ENCODE data around the gene TMEM62. TPM values are rescaled to one million over a fixed set of nuclear protein-coding genes. Genes with fewer than 3 reads are reported as not detected.
"Not testable (repeated sequence)": the region's sequence is repeated elsewhere in the genome, so short reads cannot be mapped to it uniquely, and the experiment has no call there.

Gene TMEM62
- polyA plus RNA-seq, 3 donors: 10.5 to 11.3 (median 10.8) TPM

- H3K4me3 Mint-ChIP-seq; H3K4me3 ChIP-seq (replicated peaks in 1 of 3; ENCODE audit: low read depth in 2 of 3, low read length in 3 of 3); H3K9ac ChIP-seq (ENCODE audit: insufficient read depth, low read length, poor library complexity, severe bottlenecking); H3K27ac Mint-ChIP-seq; H3K9me3 ChIP-seq (replicated peaks in 1 of 2; ENCODE audit: control insufficient read depth in 1 of 2, insufficient read depth in 1 of 2, low read length in 2 of 2); H3K27ac ChIP-seq (ENCODE audit: low read depth in 1 of 2, low read length in 2 of 2); H3K4me1 ChIP-seq (ENCODE audit: control insufficient read depth in 1 of 2, insufficient read depth in 2 of 2, low read length in 2 of 2); H4K20me1 ChIP-seq (ENCODE audit: insufficient read depth, low read length); DNase-seq; H3K79me2 ChIP-seq (ENCODE audit: insufficient read depth, low read length); H3K4me1 Mint-ChIP-seq; H2AFZ ChIP-seq (ENCODE audit: insufficient read depth, low read depth, low read length, poor library complexity, severe bottlenecking); intact Hi-C loops (cut with micrococcal nuclease); H3K4me2 ChIP-seq (replicated peaks; ENCODE audit: extremely low read depth, low read length, poor library complexity, severe bottlenecking); H3K27me3 ChIP-seq (ENCODE audit: control insufficient read depth in 2 of 2, insufficient read depth in 2 of 2, low read length in 2 of 2); H3K27me3 Mint-ChIP-seq (ENCODE audit: low read depth in 3 of 3): not testable (repeated sequence)
- Mint-ChIP-seq H3K36me3 (peaks cover 63 to 81% of the 10 kb centered on the region in 2 donors), H3K9me3 (peaks cover 0 to 12% (median 5%) of the 10 kb centered on the region in 7 donors)
- H3K36me3 ChIP-seq (replicated peaks in 1 of 2; ENCODE audit: control insufficient read depth in 1 of 2, insufficient read depth in 2 of 2, low read length in 2 of 2): peaks cover 60 to 78% of the 10 kb centered on the region in 2 donors
- WGBS (ENCODE audit: insufficient coverage): no CpG with 5 or more reads among the region's 2 CpGs
Measured at GRCh38 chr15:43177147-43177546, 43.8 kb downstream of the TMEM62 start.

- peak overlapping the region in 2 of 7 donors; percentile 4 to 47 for H3K27ac Mint-ChIP-seq
- H3K27ac ChIP-seq (ENCODE audit: low read depth in 1 of 2, low read length in 2 of 2): peak overlapping the region in 1 of 2 donors; percentile 2
Measured at GRCh38 chr15:43183270-43183669, 49.9 kb downstream of the TMEM62 start.

More at GRCh38 chr15:43183270-43183669, 49.9 kb downstream of the TMEM62 start:
- no peaks in the 10 kb centered on the region for H3K27me3 ChIP-seq (ENCODE audit: control insufficient read depth in 2 of 2, insufficient read depth in 2 of 2, low read length in 2 of 2)
- intact Hi-C loops (cut with micrococcal nuclease): no loop called here
- no peak overlapping the region for H2AFZ ChIP-seq (ENCODE audit: insufficient read depth, low read depth, low read length, poor library complexity, severe bottlenecking)
- H3K79me2 ChIP-seq (ENCODE audit: insufficient read depth, low read length): peaks cover 30% of the 10 kb centered on the region
- TF ChIP-seq CTCF (IDR thresholded peaks at IDR 0.05): no peak
- H4K20me1 ChIP-seq (ENCODE audit: insufficient read depth, low read length): peaks cover 11% of the 10 kb centered on the region
- H3K4me1 Mint-ChIP-seq: peaks cover 20% of the 10 kb centered on the region
- DNase-seq: no peak
- no peaks in the 10 kb centered on the region for H3K9me3 ChIP-seq (replicated peaks in 1 of 2; ENCODE audit: control insufficient read depth in 1 of 2, insufficient read depth in 1 of 2, low read length in 2 of 2)
- H3K27me3 Mint-ChIP-seq (ENCODE audit: low read depth in 3 of 3): no peaks in the 10 kb centered on the region
- H3K9me3 Mint-ChIP-seq: no peaks in the 10 kb centered on the region
- H3K36me3 ChIP-seq (replicated peaks in 1 of 2; ENCODE audit: control insufficient read depth in 1 of 2, insufficient read depth in 2 of 2, low read length in 2 of 2): peaks cover 31 to 68% of the 10 kb centered on the region in 2 donors
- H3K4me1 ChIP-seq (ENCODE audit: control insufficient read depth in 1 of 2, insufficient read depth in 2 of 2, low read length in 2 of 2): peaks cover 8 to 19% of the 10 kb centered on the region in 2 donors
- H3K9ac ChIP-seq (ENCODE audit: insufficient read depth, low read length, poor library complexity, severe bottlenecking): no peak overlapping the region
- H3K4me2 ChIP-seq (replicated peaks; ENCODE audit: extremely low read depth, low read length, poor library complexity, severe bottlenecking): no peak overlapping the region
- H3K36me3 Mint-ChIP-seq: peaks cover 35 to 57% of the 10 kb centered on the region in 2 donors
- H3K4me3 Mint-ChIP-seq: no peak overlapping the region
- WGBS (ENCODE audit: insufficient coverage): 70% methylated on average over 2 of the region's 3 CpGs
- H3K4me3 ChIP-seq (replicated peaks in 1 of 3; ENCODE audit: low read depth in 2 of 3, low read length in 3 of 3): no peak overlapping the region
